Fibroblast of skin of left biceps (primary cell): ENCODE data around the gene C19orf67.

Experiments
- DNase-seq, 2 experiments: peaks; one replicate each; pipeline ENCODE4 v3.0.0-alpha.2; 2013; ENCODE audit warnings: low read depth in 2 of 2

Gene C19orf67

GRCh38 chr19:14082675-14082960 lies 3.0 kb downstream of the C19orf67 start:
- DNase-seq: no peak

GRCh38 chr19:14081797-14082674 lies 3.5 kb downstream of the C19orf67 start:
- no peak for DNase-seq

GRCh38 chr19:14080887-14081796 lies 4.4 kb downstream of the C19orf67 start:
- peak; percentile 99 for DNase-seq

- DNase-seq: no peak
Measured at GRCh38 chr19:14078411-14078810, 7.2 kb downstream of the C19orf67 start.

GRCh38 chr19:14073925-14074838 lies 11.4 kb downstream of the C19orf67 start:
- no peak for DNase-seq

- DNase-seq: peak; percentile 25 to 32
Measured at GRCh38 chr19:14073261-14073924, 12.2 kb downstream of the C19orf67 start.

GRCh38 chr19:14072535-14073260 lies 12.9 kb downstream of the C19orf67 start, which contains the start of gene MISP3:
Gene MISP3, plus strand, starts transcription at chr19:14072786. Its CDS starts 524 bp downstream, at chr19:14073310.
- DNase-seq: no peak

- no peak for DNase-seq
Measured at GRCh38 chr19:14070268-14071050, 15.1 kb downstream of the C19orf67 start.

- DNase-seq: no peak
Measured at GRCh38 chr19:14066134-14066533, 19.4 kb downstream of the C19orf67 start.

GRCh38 chr19:14063105-14063504 lies 22.5 kb downstream of the C19orf67 start:
- DNase-seq: no peak

GRCh38 chr19:14062558-14062855 lies 23.1 kb downstream of the C19orf67 start:
- no peak for DNase-seq

- no peak for DNase-seq
Measured at GRCh38 chr19:14061751-14062557, 23.6 kb downstream of the C19orf67 start, which contains the start of gene PALM3. Gene PALM3, minus strand, starts transcription at chr19:14062076. Its CDS starts 96 bp downstream, at chr19:14061980.

GRCh38 chr19:14061081-14061749 lies 24.4 kb downstream of the C19orf67 start:
- DNase-seq: no peak

- DNase-seq: no peak
Measured at GRCh38 chr19:14059652-14060155, 25.9 kb downstream of the C19orf67 start.

GRCh38 chr19:14059093-14059480 lies 26.5 kb downstream of the C19orf67 start:
- no peak for DNase-seq

- no peak for DNase-seq
Measured at GRCh38 chr19:14058182-14059092, 27.1 kb downstream of the C19orf67 start.
